Tongue (tissue), 2 donors: ENCODE measurements around the gene C9orf40. TPM values are rescaled to one million over a fixed set of nuclear protein-coding genes. Genes with fewer than 3 reads are reported as not detected.

Experiments
- DNase-seq: peaks from one replicate; pipeline ENCODE4 v3.0.0-alpha.2; 2015
- total RNA-seq: library from RNA; depleted of rRNA; stranded (reverse); fragments of >200 nt; gene quantifications from one replicate; pipeline ENCODE4 v1.2.3, GENCODE V29; 2014

Gene C9orf40
- total RNA-seq, 1 donor from 2014 or later: 6.6 TPM

- no peak for DNase-seq
Measured at GRCh38 chr9:74940600-74940999, 12.1 kb downstream of the C9orf40 start.

DNA sequence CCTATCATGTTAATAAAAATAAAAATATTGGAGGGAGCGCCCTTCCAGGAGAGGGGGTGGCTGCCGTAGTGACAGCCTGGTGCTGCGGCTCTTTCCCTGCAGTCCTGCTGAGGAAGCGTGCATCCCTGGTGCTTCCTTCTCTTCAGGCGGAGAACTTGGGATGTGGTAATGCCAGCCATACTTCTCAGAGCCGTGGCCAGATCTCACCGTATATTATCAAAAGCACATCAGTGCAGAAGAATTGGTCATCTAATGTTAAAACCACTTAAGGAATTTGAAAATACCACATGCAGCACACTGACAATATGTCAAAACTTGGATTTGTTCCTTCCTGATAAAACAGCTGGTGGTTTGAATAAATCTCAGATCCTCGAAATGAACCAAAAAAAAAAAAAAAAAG lies 17.7 kb downstream of the C9orf40 start:
- no peak for DNase-seq

GRCh38 chr9:74921737-74922136 lies 31.0 kb downstream of the C9orf40 start:
- DNase-seq: no peak

- no peak for DNase-seq
Measured at GRCh38 chr9:74920944-74921626, 31.6 kb downstream of the C9orf40 start.

DNA sequence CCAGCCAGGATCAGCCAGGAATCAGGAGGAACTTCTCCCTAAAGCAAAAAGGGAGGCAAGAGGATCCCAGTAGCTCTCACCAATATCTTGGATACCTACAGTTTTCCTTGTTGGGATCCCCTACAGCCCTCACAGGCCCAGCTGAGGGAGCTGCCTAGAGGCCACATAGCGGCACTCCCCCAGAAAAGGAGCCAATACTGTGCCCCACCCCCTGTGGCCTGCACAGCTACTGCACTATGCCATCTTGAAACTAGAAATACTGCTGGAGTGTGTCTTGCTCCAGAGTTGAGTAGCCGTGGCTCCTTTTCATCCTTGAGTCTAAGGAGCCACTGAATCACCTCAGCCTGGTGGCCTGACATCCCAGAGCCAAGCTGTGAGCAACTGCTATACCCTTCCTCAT lies 42.7 kb downstream of the C9orf40 start:
- DNase-seq: no peak

- no peak for DNase-seq
Measured at GRCh38 chr9:74908665-74909064, 44.0 kb downstream of the C9orf40 start.

GRCh38 chr9:74907085-74907484 lies 45.6 kb downstream of the C9orf40 start:
- DNase-seq: no peak

DNA sequence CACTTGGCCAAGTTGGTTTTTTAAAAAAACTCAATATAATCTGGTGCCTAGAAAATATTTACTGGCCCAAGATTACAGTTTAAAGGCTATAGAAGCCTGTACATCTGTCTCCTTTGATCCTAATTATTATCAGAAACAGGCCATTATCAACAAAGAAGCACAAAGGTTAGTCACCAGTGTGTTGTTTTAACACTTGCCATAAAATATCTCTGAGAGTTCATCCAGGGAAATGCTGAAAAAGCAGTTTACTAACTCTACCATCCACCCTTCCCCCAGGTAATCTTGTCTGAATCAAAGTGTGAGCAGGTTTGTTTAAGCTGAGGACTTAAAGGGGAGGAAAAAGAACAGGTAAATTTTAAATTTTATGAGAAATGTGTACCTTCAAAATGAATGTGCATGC lies 51.7 kb downstream of the C9orf40 start:
- DNase-seq: no peak

Other genes starting within 250 kb of the C9orf40 start
- 0.72 TPM for gene TRPM6, start 65.0 kb downstream of the C9orf40 start, total RNA-seq
- gene CARNMT1, start 75.4 kb upstream of the C9orf40 start, total RNA-seq: 39.8 TPM
- gene NMRK1, start 135.2 kb upstream of the C9orf40 start, total RNA-seq: 12.3 TPM
- gene OSTF1, start 135.6 kb upstream of the C9orf40 start, total RNA-seq: 17.8 TPM